ENCODE measurements around the gene CNTD1.
"Not testable (repeated sequence)": the region's sequence is repeated elsewhere in the genome, so short reads cannot be mapped to it uniquely, and the experiment has no call there.

Gene CNTD1

DNA sequence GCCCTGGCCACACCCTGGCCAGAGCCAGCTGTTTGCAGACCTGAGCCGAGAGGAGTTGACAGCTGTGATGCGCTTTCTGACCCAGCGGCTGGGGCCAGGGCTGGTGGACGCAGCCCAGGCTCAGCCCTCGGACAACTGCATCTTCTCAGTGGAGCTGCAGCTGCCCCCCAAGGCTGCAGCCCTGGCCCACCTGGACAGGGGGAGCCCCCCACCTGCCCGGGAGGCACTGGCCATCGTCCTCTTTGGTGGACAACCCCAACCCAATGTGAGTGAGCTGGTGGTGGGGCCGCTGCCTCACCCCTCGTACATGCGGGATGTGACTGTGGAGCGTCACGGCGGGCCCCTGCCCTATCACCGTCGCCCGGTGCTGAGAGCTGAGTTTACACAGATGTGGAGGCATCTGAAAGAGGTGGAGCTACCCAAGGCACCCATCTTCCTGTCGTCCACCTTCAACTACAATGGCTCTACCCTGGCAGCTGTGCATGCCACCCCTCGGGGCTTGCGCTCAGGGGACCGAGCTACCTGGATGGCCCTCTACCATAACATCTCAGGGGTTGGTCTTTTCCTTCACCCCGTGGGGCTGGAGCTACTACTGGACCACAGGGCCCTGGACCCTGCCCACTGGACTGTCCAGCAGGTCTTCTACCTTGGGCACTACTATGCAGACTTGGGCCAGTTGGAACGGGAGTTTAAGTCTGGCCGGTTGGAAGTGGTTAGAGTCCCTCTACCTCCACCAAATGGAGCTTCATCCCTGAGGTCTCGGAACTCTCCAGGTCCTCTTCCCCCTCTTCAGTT, 46.3 kb downstream of the CNTD1 start:
- no peak for DNase-seq (ENCODE audit: low spot score)

DNA sequence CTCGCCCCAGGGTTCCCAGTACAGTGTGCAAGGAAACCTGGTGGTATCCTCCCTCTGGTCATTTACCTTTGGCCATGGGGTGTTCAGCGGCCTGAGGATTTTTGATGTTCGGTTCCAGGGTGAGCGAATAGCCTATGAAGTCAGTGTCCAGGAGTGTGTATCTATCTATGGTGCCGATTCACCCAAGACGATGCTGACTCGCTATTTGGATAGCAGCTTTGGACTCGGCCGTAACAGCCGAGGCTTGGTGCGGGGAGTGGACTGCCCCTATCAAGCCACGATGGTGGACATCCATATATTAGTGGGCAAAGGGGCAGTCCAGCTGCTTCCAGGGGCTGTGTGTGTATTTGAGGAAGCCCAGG, 46.9 kb downstream of the CNTD1 start:
- DNase-seq (ENCODE audit: low spot score), result no peak

DNA sequence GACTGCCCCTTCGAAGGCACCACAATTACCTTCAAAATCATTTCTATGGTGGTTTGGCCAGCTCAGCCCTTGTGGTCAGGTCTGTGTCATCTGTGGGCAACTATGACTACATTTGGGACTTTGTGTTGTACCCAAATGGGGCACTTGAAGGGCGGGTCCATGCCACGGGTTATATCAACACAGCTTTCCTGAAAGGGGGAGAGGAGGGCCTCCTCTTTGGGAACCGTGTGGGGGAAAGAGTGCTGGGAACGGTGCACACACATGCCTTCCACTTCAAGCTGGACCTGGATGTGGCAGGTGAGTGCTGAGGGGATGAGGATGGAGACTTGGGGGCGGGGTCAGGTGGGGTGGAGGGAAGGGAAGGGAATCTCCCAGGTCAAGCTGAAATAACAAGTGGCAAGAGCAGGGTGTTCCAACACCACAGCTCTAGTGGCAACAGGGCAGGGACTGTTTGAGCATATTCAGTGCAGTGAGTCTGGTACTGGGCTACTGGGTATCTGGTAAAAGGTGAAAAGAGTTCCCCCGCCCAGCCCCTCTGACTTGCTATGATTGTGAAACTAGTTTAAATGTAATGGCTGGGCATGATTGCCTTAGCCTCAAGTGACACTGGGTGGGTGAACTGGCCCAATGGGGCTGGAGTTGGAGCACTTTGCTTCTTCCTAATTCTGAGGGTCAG, 47.4 kb downstream of the CNTD1 start:
- DNase-seq (ENCODE audit: low spot score), result no peak

DNA sequence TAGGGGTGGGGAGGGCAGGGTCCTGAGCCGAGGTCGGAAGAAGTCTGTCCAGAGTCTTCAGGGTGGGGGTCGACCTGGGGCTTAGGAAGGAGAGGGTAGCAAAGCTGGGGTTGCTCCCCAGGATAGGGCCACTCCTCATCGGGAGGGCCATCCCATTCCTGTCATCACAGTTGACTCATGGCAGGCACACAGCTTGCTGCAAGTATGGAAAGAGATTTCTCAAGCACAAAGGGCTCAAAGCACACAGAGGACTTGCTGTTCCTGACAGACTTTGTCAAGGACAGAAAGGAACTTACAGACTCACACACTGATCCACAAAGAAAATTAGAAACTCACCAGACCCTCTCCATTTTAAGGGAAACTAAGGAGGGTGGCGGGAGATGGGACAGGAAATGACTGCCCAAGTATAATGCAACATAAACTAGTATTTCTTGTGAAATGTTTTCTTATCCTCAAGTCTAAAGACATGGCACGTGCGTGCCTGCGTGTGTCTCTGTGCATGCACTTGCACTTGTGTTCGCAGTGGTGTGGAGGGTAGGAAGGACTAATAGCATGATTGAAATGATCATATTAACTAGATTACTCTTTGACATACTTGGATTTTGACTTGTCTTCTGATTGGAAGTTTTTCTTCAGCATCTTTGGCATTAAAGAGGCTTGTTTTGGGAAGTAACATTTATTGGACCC, 48.1 kb downstream of the CNTD1 start:
- no peak for DNase-seq (ENCODE audit: low spot score)

DNA sequence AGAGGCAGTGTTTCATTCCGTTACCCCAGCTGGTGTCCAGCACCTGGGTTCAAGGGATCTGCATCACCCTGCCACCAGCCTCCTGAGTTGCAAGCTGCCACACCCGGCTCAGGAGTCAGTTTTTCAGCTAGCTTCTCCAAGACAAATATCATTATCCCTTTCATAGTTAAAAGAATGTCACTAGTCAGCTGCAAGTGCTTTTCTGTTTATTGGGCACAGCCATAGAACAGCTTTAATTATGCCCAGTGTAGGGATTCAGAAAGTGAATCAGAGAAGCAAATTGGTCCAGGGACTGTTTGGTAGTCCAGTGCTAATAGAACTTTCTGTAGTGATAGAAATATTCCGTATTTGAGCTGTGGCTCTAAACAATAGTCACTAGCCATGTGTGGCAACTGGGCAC, 49.4 kb downstream of the CNTD1 start:
- no peak for DNase-seq (ENCODE audit: low spot score)

DNA sequence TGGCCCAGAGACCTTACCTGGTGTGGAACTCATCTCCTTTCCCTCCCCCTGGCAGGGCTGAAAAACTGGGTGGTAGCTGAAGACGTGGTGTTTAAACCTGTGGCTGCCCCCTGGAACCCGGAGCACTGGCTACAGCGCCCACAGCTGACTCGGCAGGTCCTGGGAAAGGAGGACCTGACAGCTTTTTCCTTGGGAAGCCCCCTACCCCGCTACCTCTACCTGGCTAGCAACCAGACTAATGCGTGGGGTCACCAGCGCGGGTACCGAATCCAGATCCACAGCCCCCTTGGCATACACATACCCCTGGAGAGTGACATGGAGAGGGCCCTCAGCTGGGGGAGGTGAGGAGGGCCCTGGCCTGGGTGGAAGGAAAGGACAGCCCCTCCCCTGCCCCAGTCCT, 50.4 kb downstream of the CNTD1 start:
- no peak for DNase-seq (ENCODE audit: low spot score)

DNA sequence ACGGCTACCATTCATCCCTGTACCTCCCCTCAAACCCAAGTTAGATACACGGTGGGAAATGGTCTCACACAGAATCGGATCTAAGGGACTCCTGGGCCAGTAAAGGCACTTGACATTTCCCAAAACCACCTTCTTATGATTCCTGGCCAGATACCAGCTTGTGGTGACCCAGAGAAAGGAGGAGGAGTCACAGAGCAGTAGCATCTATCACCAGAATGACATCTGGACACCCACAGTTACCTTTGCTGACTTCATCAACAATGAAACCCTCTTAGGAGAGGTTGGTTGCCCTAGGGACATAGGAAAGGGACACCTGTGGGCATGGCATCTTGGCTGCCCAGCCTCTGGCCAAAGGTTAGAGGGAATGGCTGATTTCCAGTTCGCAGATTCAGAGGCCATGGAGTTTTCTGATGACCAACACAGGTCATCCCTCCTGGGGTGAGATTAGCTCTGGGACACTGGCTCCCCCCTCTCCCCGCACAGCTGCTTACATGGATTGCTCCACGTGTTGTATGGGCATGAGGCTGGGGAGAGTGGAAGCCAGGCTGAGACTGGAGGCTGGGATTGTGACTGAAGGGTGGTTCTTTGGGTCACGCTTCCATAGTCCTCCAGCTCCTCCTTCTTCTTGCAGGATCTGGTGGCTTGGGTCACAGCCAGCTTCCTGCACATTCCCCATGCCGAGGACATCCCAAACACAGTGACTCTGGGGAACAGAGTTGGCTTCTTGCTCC, 51.0 kb downstream of the CNTD1 start:
- DNase-seq (ENCODE audit: low spot score), result no peak

DNA sequence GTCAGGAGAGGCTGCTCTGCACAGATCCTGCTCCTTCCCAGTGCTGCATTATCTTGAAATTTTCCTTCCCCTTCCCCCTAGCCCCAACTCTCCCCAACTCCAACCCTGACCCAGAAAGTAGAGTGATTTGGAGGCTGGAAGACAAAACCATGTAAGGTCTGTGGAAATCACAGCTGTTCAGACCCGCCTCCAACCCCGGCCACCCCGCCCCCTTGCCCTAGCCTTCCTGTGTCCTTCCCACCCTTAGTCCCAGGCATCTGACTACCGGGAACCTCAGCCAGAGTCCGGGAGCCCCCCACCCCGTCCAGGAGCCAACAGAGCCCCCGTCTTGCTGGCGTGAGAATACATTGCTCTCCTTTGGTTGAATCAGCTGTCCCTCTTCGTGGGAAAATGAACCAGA, 52.3 kb downstream of the CNTD1 start, which contains the start of gene AOC3:
Gene AOC3 (plus strand): TSS at position 246 of the 400 bp plus-strand sequence. CDS start 145 bp downstream, at position 391.
- no peak for DNase-seq (ENCODE audit: low spot score)

DNA sequence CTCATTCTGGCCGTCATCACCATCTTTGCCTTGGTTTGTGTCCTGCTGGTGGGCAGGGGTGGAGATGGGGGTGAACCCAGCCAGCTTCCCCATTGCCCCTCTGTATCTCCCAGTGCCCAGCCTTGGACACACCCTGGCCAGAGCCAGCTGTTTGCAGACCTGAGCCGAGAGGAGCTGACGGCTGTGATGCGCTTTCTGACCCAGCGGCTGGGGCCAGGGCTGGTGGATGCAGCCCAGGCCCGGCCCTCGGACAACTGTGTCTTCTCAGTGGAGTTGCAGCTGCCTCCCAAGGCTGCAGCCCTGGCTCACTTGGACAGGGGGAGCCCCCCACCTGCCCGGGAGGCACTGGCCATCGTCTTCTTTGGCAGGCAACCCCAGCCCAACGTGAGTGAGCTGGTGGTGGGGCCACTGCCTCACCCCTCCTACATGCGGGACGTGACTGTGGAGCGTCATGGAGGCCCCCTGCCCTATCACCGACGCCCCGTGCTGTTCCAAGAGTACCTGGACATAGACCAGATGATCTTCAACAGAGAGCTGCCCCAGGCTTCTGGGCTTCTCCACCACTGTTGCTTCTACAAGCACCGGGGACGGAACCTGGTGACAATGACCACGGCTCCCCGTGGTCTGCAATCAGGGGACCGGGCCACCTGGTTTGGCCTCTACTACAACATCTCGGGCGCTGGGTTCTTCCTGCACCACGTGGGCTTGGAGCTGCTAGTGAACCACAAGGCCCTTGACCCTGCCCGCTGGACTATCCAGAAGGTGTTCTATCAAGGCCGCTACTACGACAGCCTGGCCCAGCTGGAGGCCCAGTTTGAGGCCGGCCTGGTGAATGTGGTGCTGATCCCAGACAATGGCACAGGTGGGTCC, 52.9 kb downstream of the CNTD1 start:
- not testable (repeated sequence) for DNase-seq (ENCODE audit: low spot score)

DNA sequence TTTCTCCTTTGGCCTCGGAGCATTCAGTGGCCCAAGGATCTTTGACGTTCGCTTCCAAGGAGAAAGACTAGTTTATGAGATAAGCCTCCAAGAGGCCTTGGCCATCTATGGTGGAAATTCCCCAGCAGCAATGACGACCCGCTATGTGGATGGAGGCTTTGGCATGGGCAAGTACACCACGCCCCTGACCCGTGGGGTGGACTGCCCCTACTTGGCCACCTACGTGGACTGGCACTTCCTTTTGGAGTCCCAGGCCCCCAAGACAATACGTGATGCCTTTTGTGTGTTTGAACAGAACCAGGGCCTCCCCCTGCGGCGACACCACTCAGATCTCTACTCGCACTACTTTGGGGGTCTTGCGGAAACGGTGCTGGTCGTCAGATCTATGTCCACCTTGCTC, 53.7 kb downstream of the CNTD1 start:
- DNase-seq (ENCODE audit: low spot score), result no peak

DNA sequence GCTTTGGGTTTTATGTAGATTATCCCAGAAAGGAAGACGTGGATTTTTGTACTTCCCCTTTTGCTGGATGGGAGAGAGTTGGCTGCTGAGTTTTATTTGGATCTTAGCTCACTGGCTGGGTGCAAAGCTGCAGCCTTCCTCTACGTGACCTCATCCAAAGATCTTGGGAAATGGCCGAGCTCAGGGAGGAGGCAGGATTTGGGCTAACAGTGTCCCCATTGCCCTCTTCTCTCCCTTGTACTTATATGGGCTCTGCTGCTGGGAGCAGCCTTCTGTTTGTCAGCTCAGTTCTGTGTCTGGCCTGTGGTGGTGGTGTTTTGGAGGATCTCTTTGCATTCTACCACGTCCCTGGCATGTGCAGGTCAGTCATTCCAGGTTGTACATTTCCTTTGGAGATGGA, 54.3 kb downstream of the CNTD1 start:
- DNase-seq (ENCODE audit: low spot score), result no peak

DNA sequence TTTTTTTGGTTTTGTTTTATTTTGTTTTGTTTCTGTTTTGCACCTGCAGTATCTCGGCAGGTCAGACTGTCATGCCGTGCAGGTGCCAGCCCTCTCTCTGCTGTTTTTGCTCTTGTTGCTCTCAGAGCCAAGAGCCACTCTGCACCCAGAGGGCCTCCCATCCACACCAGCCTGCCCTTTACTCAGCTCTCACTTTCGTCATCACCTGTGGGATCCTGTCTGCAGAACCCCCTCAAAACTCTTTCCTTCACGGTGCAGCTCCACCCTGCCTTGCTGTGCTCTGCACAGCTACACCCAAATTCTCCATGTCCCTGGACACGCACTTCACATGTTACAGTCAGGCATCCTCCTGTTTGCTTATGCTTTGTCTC, 54.9 kb downstream of the CNTD1 start:
- no peak for DNase-seq (ENCODE audit: low spot score)

DNA sequence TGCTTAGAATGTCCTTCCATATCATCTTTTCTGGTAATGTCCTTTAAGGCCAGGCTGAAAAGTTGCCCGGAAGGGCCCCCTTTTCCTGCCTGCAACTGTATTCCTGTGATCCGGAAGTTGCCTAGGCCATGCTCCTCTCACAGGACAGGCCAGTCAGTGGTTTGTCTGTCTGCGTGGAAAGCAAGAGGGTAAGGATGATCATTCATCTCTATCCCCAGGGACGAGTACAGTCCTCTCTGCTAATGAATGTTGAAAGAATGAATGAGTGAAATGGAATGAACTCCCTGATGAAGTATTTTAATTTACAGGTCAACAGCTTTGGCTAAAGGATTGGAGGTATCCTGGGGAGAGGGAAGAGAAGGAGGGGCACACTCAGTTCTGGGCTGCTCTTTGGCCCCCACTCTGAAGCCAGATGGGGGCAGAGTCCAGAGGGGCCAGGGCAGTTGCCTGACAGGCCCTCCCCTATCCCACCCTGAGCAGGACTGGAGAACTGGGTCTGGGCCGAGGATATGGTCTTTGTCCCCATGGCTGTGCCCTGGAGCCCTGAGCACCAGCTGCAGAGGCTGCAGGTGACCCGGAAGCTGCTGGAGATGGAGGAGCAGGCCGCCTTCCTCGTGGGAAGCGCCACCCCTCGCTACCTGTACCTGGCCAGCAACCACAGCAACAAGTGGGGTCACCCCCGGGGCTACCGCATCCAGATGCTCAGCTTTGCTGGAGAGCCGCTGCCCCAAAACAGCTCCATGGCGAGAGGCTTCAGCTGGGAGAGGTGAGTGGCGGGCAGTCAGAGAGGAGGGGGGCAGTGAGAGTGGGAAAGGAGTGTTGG, 55.5 kb downstream of the CNTD1 start:
- no peak for DNase-seq (ENCODE audit: low spot score)

DNA sequence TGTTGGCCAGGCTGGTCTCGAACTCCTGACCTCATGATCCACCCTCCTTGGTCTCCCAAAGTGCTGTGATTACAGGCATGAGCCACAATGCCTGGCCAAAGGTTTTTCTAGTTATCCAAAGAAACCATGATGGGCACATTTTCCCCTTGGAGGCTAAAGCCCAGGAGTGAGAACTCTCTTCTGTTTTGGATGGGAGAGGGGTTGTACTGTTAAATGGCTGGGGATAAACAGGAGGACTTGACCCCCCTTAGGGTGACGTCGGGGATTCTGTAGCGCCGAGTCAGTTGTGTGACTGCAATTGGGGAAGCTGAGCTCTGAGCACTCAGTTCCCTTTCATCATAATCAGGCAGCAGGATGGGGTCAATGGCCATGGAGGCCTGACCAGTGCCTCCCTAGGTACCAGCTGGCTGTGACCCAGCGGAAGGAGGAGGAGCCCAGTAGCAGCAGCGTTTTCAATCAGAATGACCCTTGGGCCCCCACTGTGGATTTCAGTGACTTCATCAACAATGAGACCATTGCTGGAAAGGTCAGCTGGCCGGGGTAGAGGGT, 56.5 kb downstream of the CNTD1 start:
- DNase-seq (ENCODE audit: low spot score), result no peak

DNA sequence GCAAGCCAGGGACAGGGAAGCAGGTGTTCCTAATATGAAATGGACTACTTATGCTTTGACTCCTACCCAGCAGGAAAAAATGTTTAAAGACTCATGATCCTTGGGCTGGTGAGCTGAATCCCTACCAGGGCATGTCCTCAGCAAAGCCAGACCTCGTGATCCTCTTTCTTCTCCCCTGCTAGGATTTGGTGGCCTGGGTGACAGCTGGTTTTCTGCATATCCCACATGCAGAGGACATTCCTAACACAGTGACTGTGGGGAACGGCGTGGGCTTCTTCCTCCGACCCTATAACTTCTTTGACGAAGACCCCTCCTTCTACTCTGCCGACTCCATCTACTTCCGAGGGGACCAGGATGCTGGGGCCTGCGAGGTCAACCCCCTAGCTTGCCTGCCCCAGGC, 57.4 kb downstream of the CNTD1 start:
- not testable (repeated sequence) for DNase-seq (ENCODE audit: low spot score)

DNA sequence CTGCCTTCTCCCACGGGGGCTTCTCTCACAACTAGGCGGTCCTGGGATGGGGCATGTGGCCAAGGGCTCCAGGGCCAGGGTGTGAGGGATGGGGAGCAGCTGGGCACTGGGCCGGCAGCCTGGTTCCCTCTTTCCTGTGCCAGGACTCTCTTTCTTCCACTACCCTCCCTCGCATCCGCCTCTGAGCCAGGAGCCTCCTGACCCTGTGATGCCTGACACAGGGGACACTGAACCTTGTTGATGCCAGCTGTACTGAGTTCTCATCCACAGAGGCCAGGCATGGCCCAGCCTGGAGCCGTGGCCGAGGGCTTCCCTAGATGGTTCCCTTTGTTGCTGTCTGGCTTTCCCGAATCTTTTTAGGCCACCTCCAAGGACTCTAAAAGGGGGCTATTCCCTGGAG, 57.9 kb downstream of the CNTD1 start:
- DNase-seq (ENCODE audit: low spot score), result not testable (repeated sequence)

DNA sequence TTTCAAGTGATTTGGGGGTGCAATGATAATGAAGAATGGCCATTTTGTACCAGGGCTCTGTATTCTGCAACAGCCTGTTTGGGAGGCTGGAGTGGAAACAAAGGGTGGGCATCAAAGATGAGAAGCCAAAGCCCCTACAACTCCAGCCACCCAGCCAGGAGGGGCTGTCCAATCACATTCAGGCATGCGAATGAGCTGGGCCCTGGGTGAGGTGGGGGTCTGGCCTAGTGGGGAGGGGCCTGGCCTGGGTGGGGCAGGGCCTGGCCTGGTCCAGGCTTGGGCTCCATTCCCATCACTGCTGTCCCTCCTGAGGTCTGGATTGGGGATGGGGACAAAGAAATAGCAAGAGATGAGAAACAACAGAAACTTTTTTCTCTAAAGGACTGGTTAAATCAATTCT, 58.7 kb downstream of the CNTD1 start:
- no peak for DNase-seq (ENCODE audit: low spot score)
